Measurements from ENCODE around the gene IL1RAPL2. TPM values are rescaled to one million over a fixed set of nuclear protein-coding genes. Genes with fewer than 3 reads are reported as not detected.
"Not testable (repeated sequence)": the region's sequence is repeated elsewhere in the genome, so short reads cannot be mapped to it uniquely, and the experiment has no call there.

Gene IL1RAPL2
- polyA plus RNA-seq, 1 experiment = not detected

DNA sequence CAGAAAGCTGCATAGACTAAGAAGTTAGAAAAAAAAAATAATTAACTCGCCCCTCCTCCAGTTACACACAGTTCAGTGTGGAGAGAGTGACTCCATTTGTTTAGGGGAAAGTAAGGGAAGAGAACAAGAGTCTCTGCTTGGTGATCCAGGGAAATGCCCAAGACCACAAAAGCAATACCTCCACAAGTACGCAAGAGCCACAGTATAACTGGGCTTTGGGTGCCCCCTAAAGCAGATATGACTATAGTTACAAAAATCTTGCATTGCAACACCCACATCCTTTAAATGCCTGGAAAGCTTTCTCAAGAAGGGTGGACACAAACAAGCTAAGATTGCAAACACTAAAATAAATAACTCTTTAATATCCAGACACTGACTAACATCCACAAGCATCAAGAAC lies 1092.1 kb downstream of the IL1RAPL2 start:
- H3K36me3 ChIP-seq (ENCODE audit: control insufficient read depth, insufficient read depth, low read length) = no peaks in the 10 kb centered on the region
- TF ChIP-seq, protein P1, sequence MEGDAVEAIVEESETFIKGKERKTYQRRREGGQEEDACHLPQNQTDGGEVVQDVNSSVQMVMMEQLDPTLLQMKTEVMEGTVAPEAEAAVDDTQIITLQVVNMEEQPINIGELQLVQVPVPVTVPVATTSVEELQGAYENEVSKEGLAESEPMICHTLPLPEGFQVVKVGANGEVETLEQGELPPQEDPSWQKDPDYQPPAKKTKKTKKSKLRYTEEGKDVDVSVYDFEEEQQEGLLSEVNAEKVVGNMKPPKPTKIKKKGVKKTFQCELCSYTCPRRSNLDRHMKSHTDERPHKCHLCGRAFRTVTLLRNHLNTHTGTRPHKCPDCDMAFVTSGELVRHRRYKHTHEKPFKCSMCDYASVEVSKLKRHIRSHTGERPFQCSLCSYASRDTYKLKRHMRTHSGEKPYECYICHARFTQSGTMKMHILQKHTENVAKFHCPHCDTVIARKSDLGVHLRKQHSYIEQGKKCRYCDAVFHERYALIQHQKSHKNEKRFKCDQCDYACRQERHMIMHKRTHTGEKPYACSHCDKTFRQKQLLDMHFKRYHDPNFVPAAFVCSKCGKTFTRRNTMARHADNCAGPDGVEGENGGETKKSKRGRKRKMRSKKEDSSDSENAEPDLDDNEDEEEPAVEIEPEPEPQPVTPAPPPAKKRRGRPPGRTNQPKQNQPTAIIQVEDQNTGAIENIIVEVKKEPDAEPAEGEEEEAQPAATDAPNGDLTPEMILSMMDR (IDR thresholded peaks at IDR 0.05; ENCODE audit: insufficient read depth, low read depth, low read length) = no peak
- no peak for DNase-seq (ENCODE audit: low read depth)
- no peak overlapping the region for H3K4me3 ChIP-seq (ENCODE audit: low read depth, low read length)
- ChIA-PET CTCF (interaction anchor here (0.7 kb wide), 1 partner anchor 467 kb away, joined by 7 read pairs; no protein-coding TSS in a partner anchor), POLR2A (no interaction called here)
- no peaks in the 10 kb centered on the region for H3K27me3 ChIP-seq (ENCODE audit: control insufficient read depth, insufficient read depth, low read length)

GRCh38 chrX:105662248-105662647 lies 1096.2 kb downstream of the IL1RAPL2 start:
- CTCF ChIA-PET = no interaction called here
- POLR2A ChIA-PET = no interaction called here

GRCh38 chrX:105664243-105664642 lies 1098.2 kb downstream of the IL1RAPL2 start:
- POLR2A ChIA-PET = no interaction called here
- Histone ChIP-seq H3K36me3 (ENCODE audit: control insufficient read depth, insufficient read depth, low read length) (no peaks in the 10 kb centered on the region), H3K27me3 (ENCODE audit: control insufficient read depth, insufficient read depth, low read length) (no peaks in the 10 kb centered on the region), H3K4me3 (ENCODE audit: low read depth, low read length) (no peak overlapping the region)
- no peak for DNase-seq (ENCODE audit: low read depth)
- TF ChIP-seq, protein P1 (IDR thresholded peaks at IDR 0.05; ENCODE audit: insufficient read depth, low read depth, low read length) = no peak
- CTCF ChIA-PET = no interaction called here

More at GRCh38 chrX:105662248-105662647, 1096.2 kb downstream of the IL1RAPL2 start:
- TF ChIP-seq, protein P1 (IDR thresholded peaks at IDR 0.05; ENCODE audit: insufficient read depth, low read depth, low read length) = no peak
- no peak for DNase-seq (ENCODE audit: low read depth)
- Histone ChIP-seq H3K27me3 (ENCODE audit: control insufficient read depth, insufficient read depth, low read length) (no peaks in the 10 kb centered on the region), H3K36me3 (ENCODE audit: control insufficient read depth, insufficient read depth, low read length) (no peaks in the 10 kb centered on the region), H3K4me3 (ENCODE audit: low read depth, low read length) (no peak overlapping the region)

DNA sequence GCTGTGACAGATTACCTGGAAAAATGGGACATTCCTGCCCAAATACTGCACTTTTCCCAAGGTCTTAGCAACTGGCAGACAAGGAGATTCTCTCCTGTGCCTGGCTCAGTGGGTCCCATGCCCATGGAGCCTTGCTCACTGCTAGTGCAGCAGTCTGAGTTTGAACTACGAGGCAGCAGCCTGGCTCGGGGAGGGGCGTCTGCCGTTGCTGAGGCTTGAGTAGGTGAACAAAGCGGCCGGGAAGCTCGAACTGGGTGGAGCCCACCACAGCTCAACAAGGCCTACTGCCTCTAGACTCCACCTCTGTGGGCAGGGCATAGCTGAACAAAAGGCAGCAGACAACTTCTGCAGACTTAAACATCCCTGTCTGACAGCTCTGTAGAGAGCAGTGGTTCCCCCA lies 1118.3 kb downstream of the IL1RAPL2 start:
- POLR2A ChIA-PET; H3K4me3 ChIP-seq (ENCODE audit: low read depth, low read length); CTCF ChIA-PET: not testable (repeated sequence)

GRCh38 chrX:105694839-105695238 lies 1128.8 kb downstream of the IL1RAPL2 start:
- Histone ChIP-seq H3K27me3 (ENCODE audit: control insufficient read depth, insufficient read depth, low read length) (no peaks in the 10 kb centered on the region), H3K4me3 (ENCODE audit: low read depth, low read length) (no peak overlapping the region), H3K36me3 (ENCODE audit: control insufficient read depth, insufficient read depth, low read length) (no peaks in the 10 kb centered on the region)
- ChIA-PET POLR2A (no interaction called here), CTCF (no interaction called here)
- DNase-seq (ENCODE audit: low read depth) = no peak
- TF ChIP-seq, protein P1 (IDR thresholded peaks at IDR 0.05; ENCODE audit: insufficient read depth, low read depth, low read length) = no peak

More for the DNA sequence above, 1118.3 kb downstream of the IL1RAPL2 start:
- H3K36me3 ChIP-seq (ENCODE audit: control insufficient read depth, insufficient read depth, low read length); DNase-seq (ENCODE audit: low read depth); H3K27me3 ChIP-seq (ENCODE audit: control insufficient read depth, insufficient read depth, low read length): not testable (repeated sequence)

DNA sequence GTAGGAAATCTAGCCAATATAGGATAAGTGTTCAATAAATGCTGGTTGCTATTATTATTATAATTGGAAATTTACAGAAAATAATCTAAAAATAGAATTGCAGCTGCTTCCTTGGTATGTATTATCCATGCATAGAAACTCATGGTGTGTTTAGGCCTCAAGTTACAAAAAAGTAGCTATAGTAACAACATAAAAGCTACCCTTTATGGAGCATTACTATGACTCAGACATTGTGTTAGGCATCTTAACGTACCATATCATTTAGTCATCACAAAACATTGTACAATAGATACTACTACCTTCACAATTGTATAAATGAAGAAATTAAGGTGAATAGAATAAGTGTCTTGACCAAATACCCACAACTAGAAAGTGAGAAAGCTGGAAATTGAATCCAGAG lies 1129.5 kb downstream of the IL1RAPL2 start:
- POLR2A ChIA-PET = no interaction called here
- DNase-seq (ENCODE audit: low read depth) = no peak
- CTCF ChIA-PET = no interaction called here
- H3K36me3 ChIP-seq (ENCODE audit: control insufficient read depth, insufficient read depth, low read length) = no peaks in the 10 kb centered on the region
- TF ChIP-seq, protein P1 (IDR thresholded peaks at IDR 0.05; ENCODE audit: insufficient read depth, low read depth, low read length) = no peak
- H3K27me3 ChIP-seq (ENCODE audit: control insufficient read depth, insufficient read depth, low read length) = no peaks in the 10 kb centered on the region
- no peak overlapping the region for H3K4me3 ChIP-seq (ENCODE audit: low read depth, low read length)

Data from BJ (cell line).